ENCODE data around the gene S1PR4.

- TF ChIP-seq CTCF (IDR thresholded peaks at IDR 0.05; ENCODE audit: control extremely low read depth in 1 of 3, insufficient read depth in 1 of 3, low read depth in 1 of 3, low read length in 3 of 3) (no peak), ATF2 (IDR thresholded peaks at IDR 0.05; ENCODE audit: low read length) (no peak), BRCA1 (IDR thresholded peaks at IDR 0.05; ENCODE audit: low read depth, low read length) (no peak), GABPA (IDR thresholded peaks at IDR 0.05; ENCODE audit: borderline replicate concordance, insufficient read depth, low read length) (no peak), RNF2 (IDR thresholded peaks at IDR 0.05; ENCODE audit: borderline replicate concordance, low read depth, low read length, missing control alignments, poor library complexity, severe bottlenecking) (no peak), POLR2AphosphoS5 (IDR thresholded peaks at IDR 0.05; ENCODE audit: low read depth, low read length) (no peak), EP300 (IDR thresholded peaks at IDR 0.05; ENCODE audit: borderline replicate concordance in 1 of 2, low read depth in 2 of 2, low read length in 2 of 2) (no peak), CREB1 (IDR thresholded peaks at IDR 0.05) (no peak), TCF12 (IDR thresholded peaks at IDR 0.05; ENCODE audit: low read depth, low read length) (no peak), EZH2 (IDR thresholded peaks at IDR 0.05; ENCODE audit: low read depth, low read length, severe bottlenecking) (no peak)
These were observed 2.5 kb upstream of the S1PR4 start for GRCh38 chr19:3175781-3176714.
